ENCODE data around the gene IGF1. TPM values are rescaled to one million over a fixed set of nuclear protein-coding genes. Genes with fewer than 3 reads are reported as not detected.

The IGF1 gene
- total RNA-seq, 1 donor from 2014 or later, result 1.4 TPM

DNA sequence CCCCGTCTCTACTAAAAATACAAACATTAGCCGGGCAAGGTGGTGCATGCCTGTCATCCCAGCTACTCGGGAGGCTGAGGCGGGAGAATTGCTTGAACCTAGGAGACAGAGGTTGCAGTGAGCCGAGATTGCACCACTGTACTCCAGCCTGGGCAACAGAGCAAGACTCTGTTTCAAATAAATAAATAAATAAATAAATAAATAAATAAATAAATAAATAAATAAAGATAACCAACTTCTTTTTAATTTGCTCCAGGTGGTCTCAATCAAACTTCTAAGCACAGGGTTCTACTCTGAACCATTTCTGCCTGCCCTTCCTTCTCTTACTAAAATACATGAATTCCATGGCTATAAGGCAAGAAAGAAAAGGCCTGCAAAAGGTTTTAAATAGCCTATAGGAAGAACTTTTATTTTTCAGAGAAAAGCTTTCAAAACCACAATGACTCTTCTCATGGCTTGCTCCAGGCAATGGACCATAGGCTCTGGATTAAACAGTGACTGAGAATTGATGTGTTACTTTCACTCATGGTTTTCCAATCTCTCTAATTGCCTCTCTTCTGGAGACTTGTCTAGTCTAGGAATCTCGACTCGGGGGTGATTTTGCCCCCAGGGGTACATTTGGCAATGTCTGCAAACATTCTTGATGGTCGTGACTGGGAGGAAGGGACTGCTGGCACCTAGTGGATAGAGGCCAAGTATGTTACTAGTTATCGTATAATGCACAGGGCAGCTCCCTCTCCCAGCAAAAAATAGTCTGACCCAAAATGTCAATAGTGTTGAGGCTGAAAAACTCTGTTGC is 14.4 kb downstream of the IGF1 start:
- Mint-ChIP-seq H3K4me3 (ENCODE audit: unreplicated experiment) (no peak overlapping the region), H3K4me1 (ENCODE audit: low read depth) (peaks cover 24% of the 10 kb centered on the region), H3K36me3 (ENCODE audit: low read depth) (no peaks in the 10 kb centered on the region), H3K27ac (ENCODE audit: unreplicated experiment) (no peak overlapping the region), H3K27me3 (ENCODE audit: low read depth) (peaks cover 5% of the 10 kb centered on the region), H3K9me3 (ENCODE audit: low read depth) (peaks cover 2% of the 10 kb centered on the region)
- TF ChIP-seq, protein P1, sequence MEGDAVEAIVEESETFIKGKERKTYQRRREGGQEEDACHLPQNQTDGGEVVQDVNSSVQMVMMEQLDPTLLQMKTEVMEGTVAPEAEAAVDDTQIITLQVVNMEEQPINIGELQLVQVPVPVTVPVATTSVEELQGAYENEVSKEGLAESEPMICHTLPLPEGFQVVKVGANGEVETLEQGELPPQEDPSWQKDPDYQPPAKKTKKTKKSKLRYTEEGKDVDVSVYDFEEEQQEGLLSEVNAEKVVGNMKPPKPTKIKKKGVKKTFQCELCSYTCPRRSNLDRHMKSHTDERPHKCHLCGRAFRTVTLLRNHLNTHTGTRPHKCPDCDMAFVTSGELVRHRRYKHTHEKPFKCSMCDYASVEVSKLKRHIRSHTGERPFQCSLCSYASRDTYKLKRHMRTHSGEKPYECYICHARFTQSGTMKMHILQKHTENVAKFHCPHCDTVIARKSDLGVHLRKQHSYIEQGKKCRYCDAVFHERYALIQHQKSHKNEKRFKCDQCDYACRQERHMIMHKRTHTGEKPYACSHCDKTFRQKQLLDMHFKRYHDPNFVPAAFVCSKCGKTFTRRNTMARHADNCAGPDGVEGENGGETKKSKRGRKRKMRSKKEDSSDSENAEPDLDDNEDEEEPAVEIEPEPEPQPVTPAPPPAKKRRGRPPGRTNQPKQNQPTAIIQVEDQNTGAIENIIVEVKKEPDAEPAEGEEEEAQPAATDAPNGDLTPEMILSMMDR (IDR thresholded peaks at IDR 0.05), result no peak
- no peak for DNase-seq (ENCODE audit: low spot score)

DNA sequence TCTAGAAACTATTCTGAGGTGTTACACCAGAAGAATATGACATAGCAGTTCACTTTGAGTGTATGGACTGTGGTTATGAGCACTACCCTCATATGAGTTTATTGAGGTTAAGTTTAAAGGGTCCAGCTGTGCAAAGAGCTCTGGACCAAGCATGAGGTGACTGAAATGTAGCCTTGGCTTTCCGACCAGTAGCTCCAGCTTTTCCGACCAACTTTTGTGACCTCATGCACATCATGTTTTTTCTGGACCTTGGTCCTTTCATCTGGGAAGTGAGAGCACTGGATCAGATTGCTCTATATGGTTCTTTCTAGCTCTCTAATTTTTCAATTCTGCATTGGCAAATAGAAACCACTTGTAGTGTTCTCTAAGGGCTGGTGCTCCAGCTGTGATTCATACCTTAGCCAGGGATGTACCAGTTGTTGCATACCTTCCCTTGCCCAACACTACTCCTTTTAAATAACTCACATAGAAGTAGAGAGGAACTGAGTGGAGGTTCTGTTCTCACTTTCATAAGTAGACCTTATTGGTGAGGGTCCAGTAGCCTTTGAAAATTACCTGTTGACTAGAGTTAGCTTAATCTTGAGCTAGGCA is 16.6 kb downstream of the IGF1 start:
- Mint-ChIP-seq H3K4me1 (ENCODE audit: low read depth) (peaks cover 23% of the 10 kb centered on the region), H3K9me3 (ENCODE audit: low read depth) (peaks cover 2% of the 10 kb centered on the region), H3K27ac (ENCODE audit: unreplicated experiment) (peak overlapping the region; percentile 3), H3K27me3 (ENCODE audit: low read depth) (peaks cover 17% of the 10 kb centered on the region), H3K36me3 (ENCODE audit: low read depth) (no peaks in the 10 kb centered on the region), H3K4me3 (ENCODE audit: unreplicated experiment) (no peak overlapping the region)
- TF ChIP-seq, protein P1 (IDR thresholded peaks at IDR 0.05), result no peak
- no peak for DNase-seq (ENCODE audit: low spot score)

DNA sequence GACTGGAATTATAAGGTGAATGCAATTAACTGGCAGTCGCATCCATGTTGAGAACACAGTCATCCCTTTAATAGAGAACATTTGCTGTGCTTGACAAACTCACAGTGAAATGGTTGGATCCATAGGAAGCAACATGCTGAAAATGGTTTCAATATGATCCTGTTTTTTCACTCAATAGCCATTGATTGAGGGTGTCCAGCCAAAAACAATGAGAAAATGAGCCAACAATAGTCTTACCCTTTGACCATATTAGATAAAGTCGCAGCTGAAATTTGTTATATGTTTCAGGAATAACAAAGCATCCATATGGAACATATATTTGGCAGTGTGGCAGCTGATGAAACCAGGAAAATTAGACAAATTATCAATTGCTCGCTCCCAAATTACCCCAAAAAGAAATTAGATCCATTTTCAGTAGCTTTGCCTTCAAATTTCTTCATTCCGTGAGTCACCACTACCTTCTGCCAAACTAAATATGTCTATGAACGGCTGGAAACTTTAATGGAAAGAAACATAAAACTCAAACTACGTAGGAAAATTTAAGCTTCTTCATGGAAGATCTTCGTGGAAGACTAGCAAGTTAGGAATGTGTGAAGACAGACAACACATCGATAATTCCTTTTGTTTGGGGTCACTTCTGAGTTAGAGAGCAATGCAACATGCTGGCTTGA is 17.4 kb downstream of the IGF1 start:
- peaks cover 17% of the 10 kb centered on the region for H3K27me3 Mint-ChIP-seq (ENCODE audit: low read depth)
- H3K9me3 Mint-ChIP-seq (ENCODE audit: low read depth), result peaks cover 2% of the 10 kb centered on the region
- no peak overlapping the region for H3K4me3 Mint-ChIP-seq (ENCODE audit: unreplicated experiment)
- peak overlapping the region; percentile 3 for H3K27ac Mint-ChIP-seq (ENCODE audit: unreplicated experiment)
- peaks cover 17% of the 10 kb centered on the region for H3K4me1 Mint-ChIP-seq (ENCODE audit: low read depth)
- H3K36me3 Mint-ChIP-seq (ENCODE audit: low read depth), result no peaks in the 10 kb centered on the region
- TF ChIP-seq, protein P1 (IDR thresholded peaks at IDR 0.05), result no peak
- DNase-seq (ENCODE audit: low spot score), result no peak

DNA sequence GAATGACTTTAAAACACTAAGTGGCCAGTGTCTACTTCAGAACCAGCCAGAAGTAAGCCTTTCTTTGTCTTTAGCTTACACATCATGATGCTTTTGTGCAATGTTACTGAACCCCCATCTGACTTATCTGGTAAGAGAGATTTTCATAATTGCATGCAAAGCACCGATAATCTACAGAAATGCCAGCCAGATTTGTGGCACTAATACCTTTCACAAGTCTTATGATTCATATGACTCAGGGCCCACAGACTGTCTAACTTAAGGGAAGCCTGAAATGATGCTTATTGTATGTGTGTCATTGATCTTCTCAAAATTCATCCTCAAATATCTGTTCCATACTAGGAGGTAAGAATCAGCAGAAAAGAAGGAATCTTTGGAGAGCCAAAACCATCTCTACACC is 18.0 kb downstream of the IGF1 start:
- Mint-ChIP-seq H3K36me3 (ENCODE audit: low read depth) (no peaks in the 10 kb centered on the region), H3K27me3 (ENCODE audit: low read depth) (peaks cover 12% of the 10 kb centered on the region), H3K4me1 (ENCODE audit: low read depth) (peaks cover 17% of the 10 kb centered on the region), H3K27ac (ENCODE audit: unreplicated experiment) (no peak overlapping the region), H3K9me3 (ENCODE audit: low read depth) (peaks cover 2% of the 10 kb centered on the region), H3K4me3 (ENCODE audit: unreplicated experiment) (no peak overlapping the region)
- no peak for DNase-seq (ENCODE audit: low spot score)
- TF ChIP-seq, protein P1 (IDR thresholded peaks at IDR 0.05), result no peak

- Mint-ChIP-seq H3K27ac (ENCODE audit: unreplicated experiment) (no peak overlapping the region), H3K4me3 (ENCODE audit: unreplicated experiment) (no peak overlapping the region), H3K4me1 (ENCODE audit: low read depth) (peaks cover 17% of the 10 kb centered on the region), H3K27me3 (ENCODE audit: low read depth) (peaks cover 18% of the 10 kb centered on the region), H3K9me3 (ENCODE audit: low read depth) (peaks cover 2% of the 10 kb centered on the region), H3K36me3 (ENCODE audit: low read depth) (no peaks in the 10 kb centered on the region)
- DNase-seq (ENCODE audit: low spot score), result no peak
- TF ChIP-seq, protein P1 (IDR thresholded peaks at IDR 0.05), result no peak
Observed at GRCh38 chr12:102461501-102461900, 18.9 kb downstream of the IGF1 start.

Data from chondrocyte (in vitro differentiated cells).